Mesenteric fat pad (tissue), 1 donor: ENCODE results near the gene NRDC. TPM values are rescaled to one million over a fixed set of nuclear protein-coding genes. Genes with fewer than 3 reads are reported as not detected.

ENCODE experiments used
- DNase-seq: peaks from one replicate; pipeline ENCODE4 v3.0.0-alpha.2; 2020; ENCODE audit warnings: low spot score
- total RNA-seq: library from RNA; stranded (reverse); fragmentation: NEBNext Ultra II Directional; extraction: Animal tissue kit (Norgen Biotek cat#: 25700); gene quantifications from one replicate; pipeline ENCODE4 v1.2.1, GENCODE V29; 2021
- donor health status: DM: yes; HTN: yes; CAD: no.

Gene NRDC
- total RNA-seq, 1 donor from 2014 or later, result 129 TPM

DNA sequence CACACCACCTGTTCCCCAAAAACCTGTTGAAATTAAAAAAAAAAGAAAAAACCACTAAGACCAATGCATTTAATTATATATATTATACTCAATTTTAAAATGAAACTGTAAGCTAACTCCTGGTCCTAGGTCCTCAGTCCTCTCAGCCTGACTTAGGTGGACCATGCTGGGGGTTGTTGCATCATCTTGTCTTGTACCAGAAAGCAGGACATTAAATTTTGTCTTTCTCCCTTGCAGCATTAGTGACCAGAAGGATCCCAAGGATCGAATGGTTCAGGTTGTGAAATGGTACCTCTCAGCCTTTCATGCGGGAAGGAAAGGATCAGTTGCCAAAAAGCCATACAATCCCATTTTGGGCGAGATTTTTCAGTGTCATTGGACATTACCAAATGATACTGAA, 97.6 kb downstream of the NRDC start:
- no peak for DNase-seq

DNA sequence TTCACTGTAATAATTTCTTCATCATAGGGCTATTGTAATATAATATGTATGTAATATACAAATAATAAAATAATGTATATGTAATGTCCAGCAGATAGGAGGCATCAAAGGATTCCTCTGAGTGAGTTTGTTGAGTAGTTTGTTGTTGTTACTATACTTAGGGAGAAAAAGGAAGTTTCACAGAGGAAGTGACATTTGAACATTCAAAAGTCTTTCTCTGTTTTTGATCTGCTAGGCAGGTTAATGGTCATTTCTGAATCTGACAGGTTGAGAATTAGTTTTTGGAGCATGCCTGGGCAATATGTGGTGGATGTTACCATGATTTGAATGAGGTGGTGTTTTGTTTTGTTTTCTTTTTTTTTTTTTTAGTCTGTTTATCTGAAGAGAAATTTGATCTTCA, 102.1 kb downstream of the NRDC start:
- no peak for DNase-seq

DNA sequence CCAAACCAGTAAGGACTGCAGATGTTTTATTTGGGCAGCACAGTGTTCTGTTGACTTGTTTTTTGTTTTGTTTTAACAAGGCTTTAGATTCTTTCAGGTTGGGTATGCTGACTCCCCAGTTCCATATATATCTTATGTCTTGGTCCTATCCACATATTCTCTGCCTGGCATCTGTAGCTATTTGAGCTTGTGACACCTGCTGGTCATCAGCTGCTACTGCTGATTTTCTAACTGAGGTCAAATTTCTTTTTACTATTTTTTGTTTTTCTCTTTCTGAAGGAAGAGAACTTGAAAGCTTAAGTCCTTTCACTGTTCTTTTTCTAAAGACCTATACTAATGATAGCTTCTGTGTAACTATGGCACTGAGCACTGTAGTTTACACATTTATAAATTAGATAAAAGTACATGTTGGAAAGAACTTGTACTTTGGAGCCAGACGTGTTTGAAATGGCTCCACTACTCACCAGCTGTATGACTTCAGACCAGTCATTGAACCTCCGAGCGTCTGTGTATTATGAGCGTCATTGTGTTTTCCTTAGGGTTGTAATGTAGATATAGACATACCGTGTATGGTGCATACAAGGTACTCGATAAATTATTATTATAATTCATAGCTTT, 109.4 kb downstream of the NRDC start:
- no peak for DNase-seq

DNA sequence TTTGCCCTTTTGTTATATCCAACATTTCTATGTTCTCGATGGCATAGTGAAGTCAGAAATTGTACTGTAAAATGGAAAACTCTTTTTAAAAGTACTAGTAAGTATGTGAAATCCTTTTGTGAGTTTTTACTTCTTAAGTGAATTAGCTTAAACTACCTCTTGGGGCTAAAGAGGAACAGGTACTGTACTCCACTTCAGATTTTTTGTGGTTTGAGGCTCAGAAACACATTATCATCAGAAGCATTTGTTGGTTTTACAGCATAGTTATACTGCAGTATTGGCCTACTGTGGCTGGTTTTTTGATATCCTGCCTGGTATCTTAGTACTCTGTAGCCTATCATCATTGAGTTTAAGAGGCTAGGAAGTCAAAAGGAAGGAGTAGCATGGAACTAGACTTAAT, 117.2 kb downstream of the NRDC start:
- DNase-seq, result no peak

DNA sequence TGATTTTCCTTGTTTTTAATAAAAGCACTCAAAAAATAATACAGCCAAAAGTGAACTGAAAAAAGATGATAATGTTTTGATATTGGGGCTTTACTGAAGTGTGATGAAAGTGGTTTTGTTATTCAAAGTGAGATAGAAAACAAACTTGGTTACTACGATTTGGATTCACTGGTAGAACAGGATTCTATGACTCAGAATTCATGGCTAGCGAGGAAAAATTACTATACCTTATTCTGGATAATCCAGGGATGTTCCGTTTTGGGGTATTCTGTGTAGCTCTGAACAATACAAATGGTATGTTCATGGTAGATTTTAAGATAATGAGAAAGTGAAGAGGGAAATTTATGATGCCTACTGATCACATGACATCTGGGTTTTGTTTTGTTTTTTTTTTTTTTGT, 117.7 kb downstream of the NRDC start:
- no peak for DNase-seq

DNA sequence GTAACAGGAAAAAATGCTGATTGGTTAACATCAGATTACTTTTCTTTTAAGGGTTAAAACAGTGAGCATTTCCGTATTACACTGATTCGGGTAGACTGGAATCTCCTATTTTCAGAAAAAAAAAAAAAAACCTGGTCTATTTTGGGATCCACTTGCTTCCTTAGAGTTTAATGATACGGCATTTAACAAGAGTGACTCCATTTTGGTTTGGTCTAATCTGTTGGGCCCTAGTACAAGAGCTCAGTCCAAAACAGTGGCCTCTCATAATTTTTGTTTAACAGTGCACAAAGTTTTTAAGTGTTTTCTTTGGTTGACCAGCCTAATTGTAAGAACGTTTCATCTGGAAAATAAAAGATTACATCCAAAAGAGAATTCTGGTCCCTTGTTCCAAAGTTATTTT, 120.2 kb downstream of the NRDC start:
- no peak for DNase-seq

DNA sequence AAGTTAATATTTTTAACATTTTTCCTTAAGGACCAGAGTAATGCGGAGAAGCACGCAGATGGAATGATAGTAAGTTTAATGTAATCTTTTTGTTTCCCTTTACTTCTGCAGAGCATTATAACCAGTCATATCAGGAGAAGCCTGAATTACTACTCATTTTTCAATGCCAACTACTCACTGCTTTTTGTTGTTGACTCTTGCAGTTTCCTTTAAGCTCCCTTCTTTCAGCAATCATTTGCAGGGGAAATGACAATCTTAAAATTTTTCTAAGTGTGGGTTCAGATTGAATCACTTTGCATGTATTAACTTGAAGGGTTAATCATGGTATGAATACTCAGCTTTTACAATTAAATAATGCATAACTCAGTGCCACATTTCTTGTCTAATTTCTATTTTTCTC, 122.2 kb downstream of the NRDC start:
- no peak for DNase-seq

DNA sequence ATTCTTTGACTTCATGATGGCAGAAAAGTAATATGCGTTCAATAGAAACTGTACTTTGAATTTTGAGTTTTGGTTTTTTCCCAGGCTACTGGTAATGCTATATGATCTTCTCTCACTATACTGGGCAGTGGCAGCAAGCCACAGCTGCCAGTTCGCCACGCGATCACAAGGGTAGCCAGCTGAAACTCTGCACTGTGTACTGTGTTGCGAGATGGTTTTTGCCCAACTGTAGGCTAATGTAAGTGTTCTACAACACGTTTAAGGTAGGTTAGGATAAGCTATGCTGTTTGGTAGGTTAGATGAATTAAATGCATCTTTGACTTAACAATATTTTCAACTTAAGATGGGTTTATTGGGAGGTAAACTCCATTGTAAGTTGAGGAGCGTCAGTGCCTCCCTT, 123.1 kb downstream of the NRDC start:
- no peak for DNase-seq

DNA sequence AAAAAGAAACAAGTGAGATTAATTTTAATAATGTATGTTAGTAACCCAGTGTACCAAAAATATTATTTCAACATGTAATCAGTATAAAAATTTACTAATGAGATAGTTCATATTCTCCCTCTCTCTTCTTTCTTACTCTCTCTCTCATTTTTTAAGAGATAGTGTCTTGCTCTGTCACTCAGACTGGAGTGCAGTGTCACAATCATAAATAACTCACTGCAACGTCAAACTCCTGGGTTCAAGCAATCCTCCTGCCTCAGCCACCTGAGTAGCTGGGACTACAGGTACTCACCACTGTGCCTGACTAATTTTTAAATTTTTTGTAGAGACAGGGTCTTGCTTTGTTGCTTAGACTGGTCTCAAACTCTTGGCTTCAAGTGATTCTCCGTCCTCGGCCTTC, 123.9 kb downstream of the NRDC start:
- DNase-seq, result no peak

DNA sequence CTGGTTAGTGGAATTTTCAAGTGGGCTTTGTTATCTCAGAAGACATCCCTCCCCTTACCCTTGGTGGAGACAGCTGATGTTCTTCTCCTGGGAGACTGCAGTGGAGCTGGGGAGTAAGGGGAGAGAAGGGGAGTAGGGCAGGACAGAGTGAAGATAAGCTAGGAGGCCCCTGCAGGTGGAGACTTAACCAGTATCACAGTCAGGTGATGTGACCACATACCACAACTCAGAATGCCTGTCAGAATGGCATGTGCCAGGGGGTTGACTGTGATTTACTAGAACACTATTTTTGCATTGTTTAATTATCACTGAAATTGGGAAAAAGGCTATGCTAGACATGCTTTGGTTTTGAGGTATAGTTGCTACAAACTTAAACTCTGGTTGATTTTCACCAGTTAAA, 124.6 kb downstream of the NRDC start:
- DNase-seq, result no peak

DNA sequence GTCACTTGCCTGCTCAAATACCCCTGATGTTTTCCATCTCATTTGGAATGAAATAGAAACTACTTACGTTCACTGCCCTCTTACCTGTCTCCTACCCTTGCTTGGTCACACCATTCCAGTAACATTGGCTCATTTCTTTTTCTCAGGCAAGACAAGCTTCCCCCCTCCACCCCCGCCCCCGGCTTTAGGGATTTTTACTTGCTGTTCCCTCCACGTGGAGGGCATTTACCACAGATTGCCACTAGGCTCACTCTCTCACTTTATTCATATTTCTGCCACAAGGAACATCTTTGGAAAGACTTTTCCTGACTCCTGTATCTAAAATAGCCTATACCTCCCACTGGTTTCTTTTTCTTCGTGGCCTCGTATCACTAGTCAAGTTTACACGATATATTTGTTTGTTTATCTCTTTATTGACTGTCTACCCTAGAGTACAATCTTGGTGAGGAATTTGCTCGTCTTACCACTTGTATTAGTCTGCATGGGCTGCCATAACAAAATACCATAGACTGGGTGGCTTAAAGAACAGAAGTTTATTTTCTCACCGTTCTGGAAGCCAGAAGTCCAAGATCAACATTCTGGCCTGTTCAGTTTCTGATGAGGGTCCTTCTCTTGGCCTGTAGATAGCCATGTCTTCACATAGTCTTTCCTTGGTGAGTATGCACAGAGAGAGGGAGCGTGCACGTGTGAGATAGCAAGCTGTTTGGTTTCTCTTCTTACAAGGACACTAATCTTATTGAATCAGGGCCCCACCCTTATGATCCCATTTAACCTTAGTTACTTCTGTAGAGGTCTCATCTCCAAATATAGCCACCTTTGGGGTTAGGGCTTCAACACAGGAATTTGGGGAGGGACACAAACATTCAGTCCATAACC, 126.2 kb downstream of the NRDC start:
- DNase-seq, result no peak

DNA sequence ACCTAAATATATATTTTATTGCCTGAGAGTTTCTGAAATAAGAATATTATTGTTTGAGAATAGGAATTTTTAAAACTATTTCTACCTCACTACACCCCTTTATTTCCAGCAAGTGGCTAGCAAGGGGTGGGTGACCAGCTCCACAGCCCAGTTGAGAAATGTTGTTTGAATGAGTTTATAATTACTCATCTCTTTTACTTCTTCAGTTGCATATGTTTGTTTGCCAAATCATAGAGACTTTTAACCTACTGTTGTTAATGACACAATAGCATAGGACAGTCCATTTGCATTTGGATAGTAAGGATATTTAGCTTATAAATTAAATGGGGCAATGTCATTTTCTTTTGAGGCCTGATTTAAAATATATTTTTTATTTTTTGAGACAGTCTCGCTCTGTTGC, 127.8 kb downstream of the NRDC start:
- DNase-seq, result no peak

DNA sequence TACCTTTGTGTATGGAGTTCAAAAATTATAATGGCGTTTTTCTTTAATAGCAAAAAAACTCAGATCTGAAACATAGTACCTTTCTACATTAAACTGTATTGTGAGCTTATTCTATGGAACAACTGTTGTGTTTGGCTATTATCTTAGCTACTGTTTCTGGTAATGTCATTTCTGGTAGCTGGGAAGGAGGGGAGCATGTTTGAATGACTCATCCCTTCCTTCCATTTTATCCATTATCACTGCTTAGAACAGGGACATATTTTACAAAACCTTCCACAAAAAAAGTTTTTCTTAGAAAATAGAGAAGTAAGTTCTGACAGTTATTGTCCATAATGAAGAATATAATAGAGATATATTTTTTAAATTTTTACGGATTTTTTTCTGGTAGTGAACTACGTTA, 128.3 kb downstream of the NRDC start:
- DNase-seq, result no peak

DNA sequence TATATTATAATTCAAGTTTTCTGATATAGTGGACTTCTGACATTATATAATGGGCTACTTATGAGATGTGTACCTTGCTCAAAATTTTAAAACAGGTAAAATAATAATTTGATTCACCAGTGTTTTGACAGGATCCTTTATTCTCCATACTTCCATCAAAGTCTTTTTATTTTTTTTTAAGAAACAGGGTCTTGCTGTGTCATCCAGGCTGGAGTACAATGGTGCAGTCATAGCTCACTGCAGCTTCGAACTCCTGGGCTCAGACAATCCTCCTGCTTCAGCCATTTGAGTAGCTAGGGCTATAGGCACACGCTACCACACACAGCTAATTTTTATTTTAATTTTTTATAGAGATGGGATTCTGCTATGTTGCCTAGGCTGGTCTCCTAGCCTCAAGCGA, 129.4 kb downstream of the NRDC start:
- no peak for DNase-seq

DNA sequence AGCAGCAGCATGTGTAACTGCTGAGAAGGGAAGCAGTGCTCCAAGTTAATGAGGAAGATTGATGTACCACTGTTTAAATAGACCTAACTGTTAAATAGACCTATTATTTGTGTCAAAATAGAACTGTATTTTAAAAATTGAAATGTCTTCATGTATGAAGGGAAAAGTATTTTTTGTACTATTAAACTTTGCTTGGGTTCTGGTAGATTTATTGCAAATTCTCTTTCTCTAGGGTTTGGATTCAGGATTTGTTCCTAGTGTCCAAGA, 133.3 kb downstream of the NRDC start:
- DNase-seq, result no peak

DNA sequence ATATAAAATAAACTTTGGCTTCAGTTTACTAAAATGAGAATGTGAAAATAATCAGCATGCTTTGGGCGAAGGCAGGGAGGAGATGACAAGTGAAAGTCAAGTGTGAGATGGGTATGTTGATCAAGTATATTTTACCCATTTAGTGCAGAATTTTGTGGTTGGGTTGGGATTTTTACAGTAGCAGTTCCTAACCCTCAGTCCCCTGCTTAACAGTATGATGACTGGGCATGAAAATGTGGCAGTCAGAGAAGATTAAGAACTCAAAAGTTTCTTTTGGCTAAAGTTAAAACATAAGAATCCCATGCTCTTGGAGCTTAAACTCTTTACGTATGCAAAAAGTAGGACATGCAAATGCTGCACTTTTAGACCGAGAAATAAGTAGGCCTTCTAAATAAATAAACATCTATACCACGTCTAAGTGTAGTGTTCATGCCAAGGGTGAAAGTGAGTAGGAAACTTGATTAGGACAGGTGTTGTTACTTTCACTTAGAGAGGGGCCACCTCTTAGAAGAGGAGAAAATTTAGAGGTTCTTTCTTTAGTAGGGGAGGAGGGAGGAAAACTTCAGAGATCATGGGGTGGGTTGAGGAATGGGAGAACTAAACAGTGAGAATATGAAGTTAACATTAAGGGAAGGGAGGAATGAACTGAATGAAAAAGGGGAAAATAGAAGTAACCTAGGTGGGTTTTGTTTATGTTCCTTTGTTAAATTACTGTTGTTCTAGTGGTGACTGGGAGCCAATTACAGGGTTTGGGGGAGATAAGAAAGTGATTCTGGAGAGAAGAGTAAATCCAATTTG, 133.8 kb downstream of the NRDC start:
- DNase-seq, result no peak

DNA sequence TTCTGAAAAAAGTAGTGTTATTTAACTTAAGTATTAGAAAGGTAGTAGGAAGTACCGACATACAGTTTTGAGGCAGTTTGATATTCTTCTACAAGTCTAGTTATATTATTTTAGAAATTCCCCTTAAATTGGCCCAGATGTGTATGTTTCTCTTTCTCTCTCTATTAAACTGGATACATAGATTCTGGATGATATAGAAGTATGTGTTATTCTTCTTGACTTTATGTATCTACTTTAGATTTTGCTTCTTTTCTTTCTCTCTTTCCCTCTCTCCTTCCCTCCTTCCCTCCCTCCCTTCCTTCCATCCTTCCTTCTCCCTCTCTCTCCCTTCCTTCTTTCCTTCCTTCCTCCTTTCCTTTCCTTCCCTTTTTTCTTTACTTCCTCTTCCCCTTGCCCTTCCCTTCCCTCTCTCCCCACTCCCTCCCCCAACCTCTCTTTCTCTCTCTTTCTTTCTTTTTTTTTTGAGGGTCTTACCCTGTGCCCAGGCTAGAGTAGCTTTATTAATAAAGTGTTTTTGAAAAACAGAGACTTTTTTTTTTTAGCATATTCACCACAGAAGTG, 137.3 kb downstream of the NRDC start:
- DNase-seq, result no peak

DNA sequence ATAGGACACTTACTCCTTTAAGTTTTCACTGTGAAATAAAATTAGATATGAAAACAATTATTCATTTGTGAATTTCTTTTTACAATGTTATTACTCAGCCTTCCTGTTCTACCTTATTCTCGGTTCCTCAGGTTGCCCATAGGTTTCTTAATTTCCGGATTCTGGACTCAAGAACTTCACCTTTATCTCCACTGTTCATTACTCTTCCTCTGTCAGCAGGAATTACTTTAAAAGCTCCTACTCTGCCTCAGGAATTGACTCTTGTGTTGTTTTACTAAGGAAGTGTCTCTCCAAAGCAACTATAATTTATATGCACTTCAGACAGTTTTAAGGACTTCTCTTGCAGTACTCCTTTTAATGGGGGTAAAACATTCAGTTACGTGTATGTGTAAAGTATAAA, 137.9 kb downstream of the NRDC start:
- DNase-seq, result no peak
